Endothelial cell of umbilical vein (primary cell): ENCODE results near the gene RAC2. TPM values are rescaled to one million over a fixed set of nuclear protein-coding genes. Genes with fewer than 3 reads are reported as not detected.

Experiments used
- BruUV-seq: library from RNA; stranded (reverse); fragments of 400-500 nt; replicated peaks from 2 replicates; lab custom pipeline; 2021; lab: Mats Ljungman, UMichigan
- CTCF ChIA-PET: fragments of 300-600, 350-600 bp; sonication (Branson Sonifier 250); formaldehyde crosslinking; loops from one replicate; lab custom pipeline; 2021; ENCODE audit warnings: antibody characterized with exemption, inconsistent platforms; lab: Charles Lee
- POLR2A ChIA-PET: fragments of 300-600, 350-600 bp; sonication (Branson Sonifier 250); formaldehyde crosslinking; loops from one replicate; lab custom pipeline; 2021; ENCODE audit warnings: antibody characterized with exemption, inconsistent platforms; lab: Charles Lee
- DNase-seq: peaks from one replicate; pipeline ENCODE4 v3.0.0-alpha.2; 2011; ENCODE audit warnings: low read depth, low spot score
- FAIRE-seq: peaks from 2 replicates; lab custom pipeline; 2011; peaks lifted over from hg19 to GRCh38; lab: Jason Lieb, UNC
- H2AFZ ChIP-seq: 2 replicates; pipeline ENCODE4 v1.6.0; 2012; ENCODE audit warnings: low read depth, low read length, control low read depth, inconsistent platforms
- H3K27ac ChIP-seq: 2 replicates; pipeline ENCODE4 v1.5.1; 2011; ENCODE audit warnings: low read depth, mild to moderate bottlenecking, control low read depth, low read length, moderate library complexity; ENCODE audit not compliant: insufficient read depth
- H3K27me3 ChIP-seq, 2 experiments: 2 replicates each; pipeline versions ENCODE4 v1.6.0 to v1.6.1; 2011; ENCODE audit warnings: low read length in 2 of 2, mixed read lengths in 1 of 2; ENCODE audit not compliant: control insufficient read depth in 2 of 2, insufficient read depth in 2 of 2
- H3K36me3 ChIP-seq, 2 experiments: 2 replicates in 1 of 2; 3 replicates in 1 of 2; pipeline ENCODE4 v1.5.1; 2011; ENCODE audit warnings: low read length in 2 of 2, mild to moderate bottlenecking in 1 of 2, moderate library complexity in 1 of 2; ENCODE audit not compliant: control insufficient read depth in 2 of 2, insufficient read depth in 2 of 2; ENCODE audit errors: extremely low read depth in 1 of 2
- H3K4me1 ChIP-seq: 3 replicates; pipeline ENCODE4 v1.5.1; 2011; ENCODE audit warnings: mild to moderate bottlenecking, low read length; ENCODE audit not compliant: control insufficient read depth, insufficient read depth; ENCODE audit errors: extremely low read depth
- H3K4me2 ChIP-seq: 2 replicates; pipeline ENCODE4 v1.6.1; 2011; ENCODE audit warnings: low read length, control low read depth, mixed read lengths; ENCODE audit not compliant: insufficient read depth
- H3K4me3 ChIP-seq, 3 experiments: fragments of 200-600 bp in 1 of 3; sonication (generic), shearing (Covaris generic) in 1 of 3; replicated peaks in 1 of 3; 2 replicates each; pipeline ENCODE4 v1.5.1; 2011 to 2016; ENCODE audit warnings: control low read depth in 3 of 3, low read length in 3 of 3, mild to moderate bottlenecking in 2 of 3, inconsistent platforms in 1 of 3, low read depth in 1 of 3, moderate library complexity in 1 of 3; ENCODE audit not compliant: insufficient read depth in 1 of 3
- H3K79me2 ChIP-seq: 2 replicates; pipeline ENCODE4 v1.6.0; 2012; ENCODE audit warnings: low read length, inconsistent platforms; ENCODE audit not compliant: control insufficient read depth, insufficient read depth
- H3K9ac ChIP-seq: replicated peaks from 2 replicates; pipeline ENCODE3; 2011; ENCODE audit warnings: low read length, control low read depth; ENCODE audit not compliant: insufficient read depth; ENCODE audit errors: extremely low read depth
- H3K9me1 ChIP-seq: replicated peaks from 3 replicates; pipeline ENCODE4 v1.6.0; 2011; ENCODE audit warnings: mild to moderate bottlenecking, low read length; ENCODE audit not compliant: control insufficient read depth, insufficient read depth; ENCODE audit errors: extremely low read depth
- H3K9me3 ChIP-seq: replicated peaks from 2 replicates; pipeline ENCODE4 v1.5.1; 2012; ENCODE audit warnings: low read length, inconsistent platforms; ENCODE audit not compliant: control insufficient read depth, insufficient read depth
- H4K20me1 ChIP-seq: replicated peaks from 2 replicates; pipeline ENCODE3; 2011; ENCODE audit warnings: mild to moderate bottlenecking, low read length; ENCODE audit not compliant: control insufficient read depth, insufficient read depth; ENCODE audit errors: extremely low read depth
- CTCF ChIP-seq, 2 donors: IDR thresholded peaks; 1 replicate in 1 of 2; 2 replicates in 1 of 2; pipeline ENCODE4 v1.5.1; 2011; ENCODE audit warnings: low read length in 2 of 2, mild to moderate bottlenecking in 2 of 2, moderate library complexity in 2 of 2, control low read depth in 1 of 2, inconsistent platforms in 1 of 2, low read depth in 1 of 2; ENCODE audit not compliant: insufficient read depth in 1 of 2; ENCODE audit errors: extremely low read depth in 1 of 2
- EZH2 ChIP-seq: IDR thresholded peaks from 2 replicates; pipeline ENCODE4 v1.6.1; 2012; ENCODE audit warnings: borderline replicate concordance, low read depth, mild to moderate bottlenecking, moderate library complexity, low read length, inconsistent platforms; ENCODE audit not compliant: severe bottlenecking
- FOS ChIP-seq: IDR thresholded peaks from 2 replicates; pipeline ENCODE4 v1.6.1; 2011; ENCODE audit warnings: mild to moderate bottlenecking, low read length, moderate library complexity, borderline replicate concordance; ENCODE audit not compliant: insufficient read depth
- GATA2 ChIP-seq: IDR thresholded peaks from 2 replicates; pipeline ENCODE4 v1.7.0; 2011; ENCODE audit warnings: low read depth, mild to moderate bottlenecking, moderate library complexity, mixed read lengths, low read length; ENCODE audit not compliant: insufficient read length, insufficient read depth
- JUN ChIP-seq: IDR thresholded peaks from 2 replicates; pipeline ENCODE4 v1.6.1; 2011; ENCODE audit warnings: borderline replicate concordance, low read depth; ENCODE audit not compliant: insufficient read length, insufficient read depth
- MAX ChIP-seq: IDR thresholded peaks from 2 replicates; pipeline ENCODE4 v1.6.1; 2011; ENCODE audit not compliant: insufficient read depth, insufficient read length
- MYC ChIP-seq: IDR thresholded peaks from one replicate; pipeline ENCODE4 v1.6.1; 2011; ENCODE audit warnings: mild to moderate bottlenecking, low read depth, low read length
- POLR2A ChIP-seq: IDR thresholded peaks from 2 replicates; pipeline ENCODE4 v1.6.1; 2012; ENCODE audit warnings: low read depth, mild to moderate bottlenecking, control low read depth, low read length
- POLR2AphosphoS5 ChIP-seq: IDR thresholded peaks from 2 replicates; pipeline ENCODE4 v1.6.1; 2012; ENCODE audit warnings: low read depth, mild to moderate bottlenecking, control low read depth, low read length, moderate library complexity; ENCODE audit not compliant: insufficient read depth
- dilution Hi-C: fragments of 300-500 bp; cut with MboI; formaldehyde crosslinking; loops from one replicate; pipeline ENCODE4 v1.15.0; 2019; ENCODE audit warnings: low sequenced_read_pairs; ENCODE audit not compliant: extremely low pct_ligation_motif_present
- intact Hi-C: fragments of 100-400 bp; cut with micrococcal nuclease; formaldehyde crosslinking; loops from one replicate; pipeline ENCODE4 v1.10.0; 2022
- polyA plus RNA-seq, 4 experiments: library from polyadenylated mRNA; depleted of rRNA in 3 of 4; stranded (reverse) in 3 of 4; unstranded in 1 of 4; fragments of >200 nt; gene quantifications; 2 replicates each; pipeline versions ENCODE4 v1.2.1 to v1.2.3, GENCODE V29; 2011 to 2012; ENCODE audit warnings: missing spikeins in 1 of 4
- total RNA-seq: library from RNA; stranded (reverse); gene quantifications from 2 replicates; pipeline ENCODE4 v1.2.3, GENCODE V29; 2021

RAC2 gene
- total and polyA plus RNA-seq, 2 donors (not counting 3 experiments of a cell fraction or from before 2014, with no cell fraction given): 122 to 181 TPM

GRCh38 chr22:37206841-37207821 lies 36.9 kb downstream of the RAC2 start:
- H3K4me2 ChIP-seq: no peak overlapping the region
- no TSS peak for BruUV-seq
- ChIA-PET CTCF (interaction anchor here (1.3 kb wide), 1 partner anchor 161 kb away, joined by 4 read pairs; no protein-coding TSS in a partner anchor), POLR2A (interaction anchor here (0.6 kb wide), 1 partner anchor 9 kb away, joined by 3 read pairs; no protein-coding TSS in a partner anchor)
- dilution Hi-C loops: no loop called here
- H3K9me3 ChIP-seq: no peaks in the 10 kb centered on the region
- H4K20me1 ChIP-seq: no peaks in the 10 kb centered on the region
- FAIRE-seq (no peak), DNase-seq (no peak)
- H3K27ac ChIP-seq: no peak overlapping the region
- no peak overlapping the region for H3K4me3 ChIP-seq
- H3K9me1 ChIP-seq: no peaks in the 10 kb centered on the region
- no peak overlapping the region for H2AFZ ChIP-seq
- H3K4me1 ChIP-seq: no peaks in the 10 kb centered on the region
- TF ChIP-seq JUN (no peak), CTCF (IDR thresholded peaks at IDR 0.05; ENCODE audit: extremely low read depth in 1 of 2, insufficient read depth in 1 of 2, low read depth in 1 of 2, low read length in 2 of 2) (no peak), FOS (no peak), POLR2A (no peak), MAX (no peak), GATA2 (no peak), EZH2 (no peak), MYC (no peak), POLR2AphosphoS5 (no peak)
- H3K79me2 ChIP-seq: no peaks in the 10 kb centered on the region
- no peaks in the 10 kb centered on the region for H3K27me3 ChIP-seq
- intact Hi-C loops: no loop called here
- H3K9ac ChIP-seq: no peak overlapping the region
- no peaks in the 10 kb centered on the region for H3K36me3 ChIP-seq
